Activated T-cell treated with anti-CD3 and anti-CD28 coated beads for 48 hours (primary cell): ENCODE measurements around the gene PCIF1.
"Not testable (repeated sequence)": the region's sequence is repeated elsewhere in the genome, so short reads cannot be mapped to it uniquely, and the experiment has no call there.

Experiments used
- DNase-seq: peaks from one replicate; pipeline ENCODE4 v3.0.0-alpha.2; 2020; ENCODE audit warnings: low read depth

PCIF1 gene

GRCh38 chr20:45947110-45947866 lies 12.8 kb downstream of the PCIF1 start:
- no peak for DNase-seq

GRCh38 chr20:45948261-45948733 lies 13.8 kb downstream of the PCIF1 start:
- DNase-seq: no peak

GRCh38 chr20:45948742-45949541 lies 14.5 kb downstream of the PCIF1 start:
- DNase-seq: no peak

- no peak for DNase-seq
Measured at GRCh38 chr20:45949542-45950329, 15.3 kb downstream of the PCIF1 start.

- DNase-seq: no peak
Measured at GRCh38 chr20:45950330-45950646, 15.8 kb downstream of the PCIF1 start.

- no peak for DNase-seq
Measured at GRCh38 chr20:45951925-45952834, 17.7 kb downstream of the PCIF1 start.

GRCh38 chr20:45952861-45953260 lies 18.4 kb downstream of the PCIF1 start:
- DNase-seq: no peak

- DNase-seq: no peak
Measured at GRCh38 chr20:45953672-45954071, 19.2 kb downstream of the PCIF1 start.

GRCh38 chr20:45956326-45956725 lies 21.8 kb downstream of the PCIF1 start:
- DNase-seq: not testable (repeated sequence)

GRCh38 chr20:45957021-45957941 lies 22.8 kb downstream of the PCIF1 start:
- no peak for DNase-seq

- DNase-seq: no peak
Measured at GRCh38 chr20:45958593-45958992, 24.1 kb downstream of the PCIF1 start.

- no peak for DNase-seq
Measured at GRCh38 chr20:45959126-45959525, 24.6 kb downstream of the PCIF1 start.

GRCh38 chr20:45959956-45960630 lies 25.6 kb downstream of the PCIF1 start:
- DNase-seq: no peak

- DNase-seq: no peak
Measured at GRCh38 chr20:45962031-45962755, 27.7 kb downstream of the PCIF1 start.

GRCh38 chr20:45963059-45964005 lies 28.8 kb downstream of the PCIF1 start:
- no peak for DNase-seq

- DNase-seq: no peak
Measured at GRCh38 chr20:45964006-45964400, 29.5 kb downstream of the PCIF1 start.

GRCh38 chr20:45965169-45966002 lies 30.9 kb downstream of the PCIF1 start:
- no peak for DNase-seq
